ENCODE measurements around the gene UBASH3A. TPM values are rescaled to one million over a fixed set of nuclear protein-coding genes. Genes with fewer than 3 reads are reported as not detected.

UBASH3A gene
- polyA plus RNA-seq, 3 donors = 0.14 to 0.56 TPM; not detected in 1

- H3K27ac ChIP-seq (ENCODE audit: low read depth, low read length) = no peak overlapping the region
- 63 to 91% (median 80%) methylated on average over 6 of the region's 6 CpGs for WGBS, 3 donors
Observed at GRCh38 chr21:42486072-42486471, 82.4 kb downstream of the UBASH3A start.

DNA sequence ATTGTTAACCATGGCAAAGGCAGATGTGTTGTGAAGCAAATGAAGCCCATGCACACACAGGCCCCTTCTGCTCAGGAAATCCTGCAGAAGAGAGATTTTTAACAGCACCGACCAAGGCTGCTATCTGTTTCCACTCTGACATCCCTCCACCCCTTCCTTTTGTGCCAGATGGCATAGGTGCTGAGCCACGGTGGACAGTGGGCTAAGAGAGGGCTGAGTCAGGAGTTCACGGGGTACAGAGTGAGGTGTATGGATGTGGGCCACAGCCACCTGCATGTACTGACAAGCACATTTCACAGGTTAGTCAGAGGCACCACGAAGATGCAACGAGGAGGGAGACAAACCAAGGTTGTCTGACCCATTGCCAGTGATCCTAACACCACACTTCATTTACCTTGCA lies 82.8 kb downstream of the UBASH3A start:
- WGBS, 3 donors = 39 to 66% (median 55%) methylated on average over 5 of the region's 5 CpGs
- no peak overlapping the region for H3K27ac ChIP-seq (ENCODE audit: low read depth, low read length)

DNA sequence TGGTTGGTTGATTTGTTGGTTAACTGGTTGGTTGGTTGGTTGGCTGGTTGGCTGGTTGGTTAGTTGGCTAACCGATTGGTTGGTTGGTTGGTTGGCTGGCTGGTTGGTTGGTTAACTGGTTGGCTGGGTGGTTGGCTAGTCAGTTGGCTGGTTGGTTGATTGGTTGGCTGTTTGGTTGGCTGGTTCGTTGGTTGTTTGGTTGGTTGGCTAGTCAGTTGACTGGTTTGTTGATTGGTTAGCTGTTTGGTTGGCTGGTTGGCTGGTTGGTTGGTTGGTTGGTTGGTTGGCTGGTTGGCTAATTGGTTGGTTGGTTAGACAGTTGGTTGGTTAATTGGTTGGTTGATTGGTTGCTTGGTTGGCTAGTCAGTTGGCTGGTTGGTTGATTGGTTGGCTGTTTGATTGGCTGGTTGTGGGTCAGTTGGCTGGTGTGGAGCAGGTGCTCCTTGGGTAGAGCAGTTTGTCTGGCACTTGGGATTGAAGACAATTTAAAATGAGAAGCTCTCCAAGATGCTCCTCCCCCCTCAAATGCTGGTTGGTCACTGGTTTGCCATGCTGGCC lies 85.4 kb downstream of the UBASH3A start:
- 63 to 84% (median 82%) methylated on average over 2 of the region's 2 CpGs for WGBS, 3 donors
- no peak overlapping the region for H3K27ac ChIP-seq (ENCODE audit: low read depth, low read length)

GRCh38 chr21:42489991-42490390 lies 86.3 kb downstream of the UBASH3A start:
- H3K27ac ChIP-seq (ENCODE audit: low read depth, low read length) = no peak overlapping the region
- WGBS, 3 donors = 79 to 87% (median 86%) methylated on average over 4 of the region's 4 CpGs

- H3K27ac ChIP-seq (ENCODE audit: low read depth, low read length) = no peak overlapping the region
Observed at GRCh38 chr21:42490720-42491119, 87.0 kb downstream of the UBASH3A start.

DNA sequence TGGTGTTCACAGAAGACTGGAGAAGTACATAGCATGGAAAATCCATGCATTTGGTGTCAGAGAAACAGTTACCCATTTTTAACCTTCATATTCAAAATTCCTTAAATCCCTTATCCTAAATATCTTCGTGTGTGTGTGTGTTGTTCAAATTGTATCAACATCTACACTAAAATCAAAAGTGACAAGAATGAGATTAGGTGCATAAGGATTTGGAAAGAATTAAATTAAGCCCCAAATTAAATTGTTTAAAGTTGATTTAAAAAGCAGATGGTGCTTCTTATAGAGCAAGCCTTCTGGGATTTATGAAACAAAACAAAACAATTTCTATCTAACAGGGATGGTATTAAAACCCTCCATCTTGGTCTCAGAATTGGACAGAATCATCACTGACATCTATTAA lies 87.6 kb downstream of the UBASH3A start:
- WGBS, 3 donors = 68 to 81% (median 72%) methylated on average over 1 of the region's 1 CpG

DNA sequence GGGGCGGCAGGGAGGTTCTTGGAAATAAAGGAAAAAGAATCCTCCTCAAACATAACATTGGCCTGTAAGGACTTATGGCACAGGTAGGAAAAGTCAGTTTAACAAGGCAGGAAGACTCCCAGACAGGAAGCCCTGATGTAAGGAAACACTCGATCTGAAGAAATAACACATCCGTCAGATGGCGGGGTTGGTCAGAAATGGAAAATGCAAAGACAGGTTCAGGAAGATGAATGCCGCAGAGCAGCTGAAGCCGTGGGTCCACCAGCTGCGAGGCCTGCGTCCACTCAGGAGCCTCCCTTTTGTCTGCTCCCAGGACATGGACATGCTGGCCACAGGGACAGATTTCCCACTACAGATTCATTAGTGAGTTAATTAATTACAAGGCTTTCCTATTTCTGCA lies 88.5 kb downstream of the UBASH3A start:
- no peak overlapping the region for H3K27ac ChIP-seq (ENCODE audit: low read depth, low read length)
- WGBS, 3 donors = 44 to 73% (median 47%) methylated on average over 8 of the region's 8 CpGs

More for the DNA sequence above, 87.6 kb downstream of the UBASH3A start:
- no peak overlapping the region for H3K27ac ChIP-seq (ENCODE audit: low read depth, low read length)

DNA sequence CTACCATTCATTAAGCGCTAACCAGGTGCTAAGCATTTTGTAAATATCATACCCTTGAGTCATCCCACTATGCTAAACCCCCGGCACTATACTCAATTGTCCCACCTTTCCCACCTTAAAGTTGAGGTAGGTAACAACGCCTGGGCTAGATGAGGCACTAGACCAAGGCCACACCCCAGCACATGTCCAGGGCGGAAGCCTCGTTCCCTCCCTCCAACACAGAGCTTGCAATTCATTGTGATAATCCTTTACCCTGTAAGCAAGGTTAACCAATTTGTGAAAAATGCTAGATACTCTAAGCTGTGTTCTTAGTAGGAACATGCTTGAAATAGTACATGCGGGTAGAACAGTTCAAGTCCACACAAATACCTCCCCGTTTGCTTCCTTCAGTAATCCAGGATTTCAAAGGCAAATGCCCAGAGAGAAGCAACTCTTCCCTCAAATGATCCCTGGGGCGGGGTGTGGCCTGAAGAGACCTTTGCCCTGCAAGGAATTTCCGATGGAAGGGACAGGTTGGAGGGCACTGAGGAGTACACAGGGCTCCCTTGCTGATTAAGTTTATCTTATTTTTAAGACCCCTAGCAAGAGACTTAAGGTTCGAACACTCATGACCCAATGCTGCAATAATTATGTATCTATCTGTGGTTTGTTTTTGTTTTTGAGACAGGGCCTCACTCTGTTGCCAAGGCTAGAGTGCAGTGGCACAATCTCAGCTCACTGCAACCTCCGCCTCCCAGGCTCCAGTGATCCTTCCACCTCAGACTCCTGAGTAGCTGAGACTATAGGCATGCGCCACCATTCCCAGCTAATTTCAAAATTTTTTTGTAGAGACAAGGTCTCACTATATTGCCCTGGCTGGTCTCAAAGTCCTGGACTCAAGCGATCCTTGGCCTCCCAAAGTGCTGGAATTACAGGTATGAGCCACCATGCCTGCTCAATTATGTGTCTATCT lies 89.7 kb downstream of the UBASH3A start:
- no peak overlapping the region for H3K27ac ChIP-seq (ENCODE audit: low read depth, low read length)
- 81 to 89% (median 84%) methylated on average over 13 of the region's 13 CpGs for WGBS, 3 donors

DNA sequence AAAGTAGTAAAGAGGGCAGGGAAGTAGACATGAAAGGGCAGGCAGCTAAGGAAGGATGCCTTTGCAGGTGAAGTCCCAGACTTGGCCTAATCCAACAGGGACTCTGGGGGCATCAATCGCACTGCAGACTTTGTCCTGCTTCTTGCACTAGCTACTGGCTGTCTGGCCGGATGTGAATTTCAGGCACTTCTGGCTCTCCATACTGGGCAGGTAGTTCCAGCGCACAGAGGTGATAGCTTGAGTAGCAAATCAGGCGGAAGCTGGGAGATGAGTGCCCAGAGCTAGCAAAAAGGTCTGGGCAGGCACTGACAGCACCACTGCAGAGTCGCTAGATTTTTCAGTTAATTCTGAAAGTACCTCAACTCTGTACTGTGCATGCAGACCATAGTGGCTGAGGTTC lies 91.3 kb downstream of the UBASH3A start:
- no peak overlapping the region for H3K27ac ChIP-seq (ENCODE audit: low read depth, low read length)
- WGBS, 3 donors = 92 to 94% (median 93%) methylated on average over 5 of the region's 5 CpGs

DNA sequence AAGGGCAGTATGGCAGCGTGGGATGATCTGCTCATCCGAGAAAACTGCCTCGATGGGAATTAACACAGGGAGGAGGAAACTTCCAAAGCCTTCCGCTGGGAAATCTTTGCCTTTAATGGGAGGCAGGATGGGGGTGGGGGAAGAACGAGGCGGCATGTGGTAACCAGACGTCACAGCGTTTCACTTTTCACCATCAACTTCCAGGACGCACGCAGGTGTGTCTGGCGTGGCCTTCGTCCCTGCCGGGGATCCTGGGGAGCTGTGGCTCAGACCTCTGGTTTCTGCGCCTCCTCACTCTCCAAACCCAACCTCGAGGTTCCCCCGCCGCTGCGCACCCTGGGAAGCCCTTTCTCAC lies 92.0 kb downstream of the UBASH3A start:
- 1 to 3% (median 3%) methylated on average over 17 to 18 of the region's 18 CpGs for WGBS, 3 donors
- H3K27ac ChIP-seq (ENCODE audit: low read depth, low read length) = no peak overlapping the region

DNA sequence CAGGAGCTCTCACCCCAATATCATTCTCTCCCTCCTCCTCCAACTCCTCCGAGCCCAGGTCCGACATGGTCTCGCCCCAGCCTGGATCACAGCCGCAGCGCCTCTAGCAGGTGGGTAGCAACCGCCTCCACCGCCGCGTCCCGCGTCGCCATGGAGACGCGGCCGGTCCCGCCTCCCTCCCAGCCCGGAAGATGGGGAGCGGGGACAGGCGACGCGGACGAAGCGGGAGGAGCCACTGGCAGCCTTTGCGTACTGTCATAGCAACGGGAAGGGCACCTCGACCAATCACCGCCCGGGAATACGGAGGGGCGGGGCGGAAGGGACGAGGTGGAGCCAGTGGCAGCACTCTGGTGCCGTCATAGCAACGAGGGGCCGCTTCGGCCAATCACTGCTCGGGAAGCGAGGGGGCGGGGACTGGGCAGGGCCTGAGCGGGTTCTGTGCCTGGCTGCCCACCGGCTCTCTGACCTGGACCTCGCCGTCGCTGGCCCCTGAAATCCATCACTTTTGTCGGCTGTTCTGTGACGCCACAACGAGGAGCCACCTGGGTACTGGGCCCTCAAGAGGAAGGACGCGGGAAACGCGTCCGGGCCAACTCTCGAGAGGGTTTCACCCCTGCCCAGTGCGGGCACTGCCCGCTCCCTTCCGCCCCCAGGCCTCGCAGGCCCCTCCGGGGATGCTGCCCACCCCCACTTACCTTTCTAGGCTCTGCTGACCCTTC lies 92.6 kb downstream of the UBASH3A start, which contains the start of gene RSPH1:
RSPH1 (minus strand) TSS at position 105 of the 719 bp plus-strand sequence; CDS start at position 67, 38 bp downstream.
- WGBS, 3 donors = 0 to 1% (median 1%) methylated on average over 47 to 58 of the region's 58 CpGs
- no peak within 1 kb of the TSS for H3K27ac ChIP-seq (ENCODE audit: low read depth, low read length)

DNA sequence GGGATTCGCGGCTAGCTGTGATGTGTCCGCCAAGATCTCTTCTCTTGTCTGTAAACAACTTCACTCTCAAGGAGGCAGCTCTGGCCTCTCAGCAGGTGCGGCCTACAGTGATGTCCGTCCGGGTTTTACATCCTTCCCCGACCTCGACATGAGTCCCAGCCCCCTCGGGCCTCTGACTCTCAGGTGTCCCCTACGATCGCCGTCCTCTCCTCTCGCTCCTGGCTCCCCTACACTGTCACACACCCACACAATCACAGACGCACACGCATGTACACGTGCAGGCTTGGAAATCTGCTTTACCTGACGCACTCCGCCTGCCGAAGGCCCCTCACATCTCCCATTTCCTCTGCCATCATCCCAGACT lies 93.1 kb downstream of the UBASH3A start:
- 17 to 29% (median 27%) methylated on average over 19 of the region's 19 CpGs for WGBS, 3 donors
- no peak overlapping the region for H3K27ac ChIP-seq (ENCODE audit: low read depth, low read length)

Other genes starting within 250 kb of the UBASH3A start
- 10 to 100 TPM in 2 of 3 donors, 1 to 10 TPM in 1; 3.4 to 11.2 (median 10.9) TPM for gene ABCG1, start 184.8 kb upstream of the UBASH3A start, polyA plus RNA-seq
- gene TFF3, start 88.5 kb upstream of the UBASH3A start, polyA plus RNA-seq = 10 to 100 TPM in 2 of 3 donors, 1 to 10 TPM in 1; 4.1 to 99.3 (median 21.7) TPM
- 100 to 1,000 TPM in 1 of 3 donors, 10 to 100 TPM in 1, under 1 TPM in 1; 0.94 to 505 (median 36.8) TPM for gene TFF2, start 52.9 kb upstream of the UBASH3A start, polyA plus RNA-seq
- gene TFF1, start 37.4 kb upstream of the UBASH3A start, polyA plus RNA-seq = 100 to 1,000 TPM in 1 of 3 donors, 10 to 100 TPM in 1, 1 to 10 TPM in 1; 2.9 to 931 (median 66.4) TPM
- gene TMPRSS3, start 7.8 kb upstream of the UBASH3A start, polyA plus RNA-seq = 1 to 10 TPM in 1 of 3 donors, under 1 TPM in 2; 0.45 to 2.0 (median 0.59) TPM
- gene RSPH1, start 92.3 kb downstream of the UBASH3A start, polyA plus RNA-seq = 1 to 10 TPM in 1 of 3 donors, under 1 TPM in 2; 0.13 to 1.6 (median 0.34) TPM
- 1 to 10 TPM; 3.7 to 4.6 (median 4.4) TPM for gene SLC37A1, start 110.0 kb downstream of the UBASH3A start, polyA plus RNA-seq
- gene PDE9A, start 249.7 kb downstream of the UBASH3A start, polyA plus RNA-seq = 10 to 100 TPM in 1 of 3 donors, 1 to 10 TPM in 2; 5.6 to 13.6 (median 6.2) TPM

All from adipose tissue (tissue), 3 donors.